ENCODE measurements around the gene TCAF2. TPM values are rescaled to one million over a fixed set of nuclear protein-coding genes. Genes with fewer than 3 reads are reported as not detected.
"Not testable (repeated sequence)": the region's sequence is repeated elsewhere in the genome, so short reads cannot be mapped to it uniquely, and the experiment has no call there.

The TCAF2 gene
- total RNA-seq (1 to 10 TPM in 1 of 10 donors, under 1 TPM in 9; 0.08 to 2.7 (median 0.35) TPM), polyA plus RNA-seq (under 1 TPM; 0.25 to 0.44 TPM)
- long read RNA-seq, donor 1 = 0 reads
- long read RNA-seq, donor 2 = 0 reads
- long read RNA-seq, donor 3 = 0 reads

- intact Hi-C loops (cut with DNase I); H3K36me3 ChIP-seq; H3K27ac ChIP-seq; H3K27me3 ChIP-seq; H3K4me1 ChIP-seq; DNase-seq; H3K9me3 ChIP-seq: not testable (repeated sequence)
- H3K4me3 ChIP-seq = peak within 1 kb of the TSS in 1 of 10 donors; percentile 30
- peak; percentile 98 to 100 (median 99) for ATAC-seq
- WGBS, 2 donors = 0% methylated on average over 7 of the region's 38 CpGs; no CpG with 5 or more reads in 1 of the 2 donors
These were observed at the start of gene TCAF2 for GRCh38 chr7:143620646-143621045. TCAF2 (plus strand) TSS chr7:143620974.

GRCh38 chr7:143571501-143571900 is 49.3 kb upstream of the TCAF2 start, which contains the start of gene CTAGE15:
CTAGE15 (plus strand) TSS chr7:143571801; CDS start chr7:143571818, 17 bp downstream.
- H3K27ac ChIP-seq; ATAC-seq; H3K27me3 ChIP-seq; intact Hi-C loops (cut with DNase I); H3K9me3 ChIP-seq; DNase-seq; H3K36me3 ChIP-seq; H3K4me1 ChIP-seq; H3K4me3 ChIP-seq: not testable (repeated sequence)
- WGBS, 2 donors = 89% methylated on average over 8 of the region's 20 CpGs; no CpG with 5 or more reads in 1 of the 2 donors

GRCh38 chr7:143588183-143588582 is 32.6 kb upstream of the TCAF2 start:
- 74 to 89% methylated on average over 2 of the region's 3 CpGs for WGBS, 2 donors
- H3K36me3 ChIP-seq; H3K4me3 ChIP-seq; DNase-seq; H3K9me3 ChIP-seq; intact Hi-C loops (cut with DNase I); ATAC-seq; H3K4me1 ChIP-seq; H3K27ac ChIP-seq; H3K27me3 ChIP-seq: not testable (repeated sequence)

- H3K27me3 ChIP-seq; intact Hi-C loops (cut with DNase I); H3K4me3 ChIP-seq; H3K9me3 ChIP-seq; H3K36me3 ChIP-seq; H3K27ac ChIP-seq; H3K4me1 ChIP-seq; ATAC-seq; DNase-seq: not testable (repeated sequence)
These were observed 30.9 kb upstream of the TCAF2 start for GRCh38 chr7:143589897-143590296.

- H3K27me3 ChIP-seq; H3K27ac ChIP-seq; H3K4me3 ChIP-seq; H3K36me3 ChIP-seq; H3K9me3 ChIP-seq; intact Hi-C loops (cut with DNase I); H3K4me1 ChIP-seq: not testable (repeated sequence)
- ATAC-seq = peak in 5 of 8 donors; percentile 13 to 35 (median 30)
- peak in 1 of 2 donors; percentile 0 for DNase-seq
- WGBS, 2 donors = 93 to 97% methylated on average over 4 of the region's 11 CpGs
These were observed 22.7 kb upstream of the TCAF2 start for GRCh38 chr7:143598086-143598485.

- H3K4me3 ChIP-seq; DNase-seq; H3K27ac ChIP-seq; H3K9me3 ChIP-seq; H3K4me1 ChIP-seq; H3K27me3 ChIP-seq; H3K36me3 ChIP-seq; ATAC-seq; intact Hi-C loops (cut with DNase I): not testable (repeated sequence)
- no CpG with 5 or more reads among the region's 2 CpGs for WGBS, 2 donors
These were observed 17.2 kb upstream of the TCAF2 start for GRCh38 chr7:143603549-143603948.

- WGBS, 2 donors = no CpG with 5 or more reads among the region's 1 CpG
- H3K9me3 ChIP-seq; ATAC-seq; H3K27ac ChIP-seq; DNase-seq; H3K4me1 ChIP-seq; H3K4me3 ChIP-seq; intact Hi-C loops (cut with DNase I); H3K36me3 ChIP-seq; H3K27me3 ChIP-seq: not testable (repeated sequence)
These were observed 14.7 kb upstream of the TCAF2 start for GRCh38 chr7:143606088-143606487.

GRCh38 chr7:143615545-143615944 is 5.2 kb upstream of the TCAF2 start:
- H3K36me3 ChIP-seq; DNase-seq; H3K27ac ChIP-seq; H3K4me3 ChIP-seq; intact Hi-C loops (cut with DNase I); H3K9me3 ChIP-seq; ATAC-seq; H3K27me3 ChIP-seq; H3K4me1 ChIP-seq: not testable (repeated sequence)
- WGBS, 2 donors = 94 to 100% methylated on average over 2 to 3 of the region's 6 CpGs

GRCh38 chr7:143617204-143617603 is 3.6 kb upstream of the TCAF2 start:
- ATAC-seq; H3K4me3 ChIP-seq; intact Hi-C loops (cut with DNase I); H3K36me3 ChIP-seq; H3K27me3 ChIP-seq; H3K27ac ChIP-seq; H3K4me1 ChIP-seq; DNase-seq; H3K9me3 ChIP-seq: not testable (repeated sequence)
- WGBS, 2 donors = no CpG with 5 or more reads among the region's 1 CpG

Measured in heart right ventricle (tissue), 16 donors.